CD4-positive, alpha-beta T cell treated with Interferon alpha-2 for 1 hour (primary cell): ENCODE data around the gene CD3G.
"Not testable (repeated sequence)": the region's sequence is repeated elsewhere in the genome, so short reads cannot be mapped to it uniquely, and the experiment has no call there.

Experiments
- DNase-seq, 2 donors: peaks; one replicate each; pipeline ENCODE4 v3.0.0-alpha.2; 2020 to 2022

CD3G gene

GRCh38 chr11:118382954-118383353 lies 38.8 kb downstream of the CD3G start:
- no peak for DNase-seq

DNA sequence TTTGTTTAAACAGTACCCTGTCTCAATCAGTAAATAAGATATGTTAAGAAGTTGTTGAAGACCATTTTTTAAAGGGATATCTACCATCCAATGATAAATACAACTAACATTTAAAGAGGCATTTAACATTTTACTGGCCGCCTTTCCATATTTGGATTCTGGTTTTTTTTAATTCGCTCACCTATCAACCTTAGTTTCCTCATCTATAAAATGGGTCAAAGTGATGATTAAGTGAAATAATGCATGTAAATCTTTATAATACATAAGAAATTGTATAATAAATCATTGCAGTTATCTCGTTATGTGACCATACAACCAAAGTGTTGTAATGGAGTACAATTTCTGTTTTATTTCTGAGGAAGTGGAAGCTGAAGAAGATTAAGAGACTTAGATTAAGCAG lies 39.5 kb downstream of the CD3G start:
- no peak for DNase-seq

- peak in 1 of 2 donors; percentile 49 for DNase-seq
Observed at GRCh38 chr11:118396097-118396501, 52.0 kb downstream of the CD3G start.

DNA sequence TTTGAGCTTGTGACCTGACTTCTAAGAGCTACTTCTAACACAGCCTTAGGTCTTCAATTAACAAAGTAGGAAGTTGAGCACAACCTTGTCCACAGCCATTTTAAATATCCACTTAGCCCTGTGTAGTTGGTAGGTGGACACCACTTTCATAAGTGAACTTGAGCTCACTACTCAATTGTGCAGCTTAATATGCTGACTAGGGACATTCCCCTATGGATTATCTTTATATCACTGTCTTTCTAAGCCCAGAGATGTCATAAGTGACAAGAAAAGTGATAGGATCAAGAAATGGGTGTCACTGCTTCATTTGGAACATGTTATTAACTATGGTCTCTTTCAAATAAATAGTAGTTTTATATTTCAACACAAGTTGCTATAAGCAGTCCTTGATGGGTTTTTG lies 53.3 kb downstream of the CD3G start:
- no peak for DNase-seq

- peak; percentile 81 to 90 for DNase-seq
Observed at GRCh38 chr11:118398791-118399559, 54.8 kb downstream of the CD3G start.

- DNase-seq: peak; percentile 92 to 95
Observed at GRCh38 chr11:118401151-118401879, 57.2 kb downstream of the CD3G start, which contains the start of gene ATP5MG. Gene ATP5MG, plus strand, starts transcription at chr11:118401606. Its CDS starts 60 bp downstream, at chr11:118401666.

- DNase-seq: no peak
Observed at GRCh38 chr11:118401880-118402590, 57.9 kb downstream of the CD3G start.

GRCh38 chr11:118402594-118402993 lies 58.5 kb downstream of the CD3G start:
- DNase-seq: not testable (repeated sequence)
